ENCODE data around the gene ALDH3B2. TPM values are rescaled to one million over a fixed set of nuclear protein-coding genes. Genes with fewer than 3 reads are reported as not detected.

ALDH3B2 gene
- total and polyA plus RNA-seq, 2 donors (not counting 1 experiment from before 2014, with no cell fraction given) = 0.09 TPM; not detected in 1

DNA sequence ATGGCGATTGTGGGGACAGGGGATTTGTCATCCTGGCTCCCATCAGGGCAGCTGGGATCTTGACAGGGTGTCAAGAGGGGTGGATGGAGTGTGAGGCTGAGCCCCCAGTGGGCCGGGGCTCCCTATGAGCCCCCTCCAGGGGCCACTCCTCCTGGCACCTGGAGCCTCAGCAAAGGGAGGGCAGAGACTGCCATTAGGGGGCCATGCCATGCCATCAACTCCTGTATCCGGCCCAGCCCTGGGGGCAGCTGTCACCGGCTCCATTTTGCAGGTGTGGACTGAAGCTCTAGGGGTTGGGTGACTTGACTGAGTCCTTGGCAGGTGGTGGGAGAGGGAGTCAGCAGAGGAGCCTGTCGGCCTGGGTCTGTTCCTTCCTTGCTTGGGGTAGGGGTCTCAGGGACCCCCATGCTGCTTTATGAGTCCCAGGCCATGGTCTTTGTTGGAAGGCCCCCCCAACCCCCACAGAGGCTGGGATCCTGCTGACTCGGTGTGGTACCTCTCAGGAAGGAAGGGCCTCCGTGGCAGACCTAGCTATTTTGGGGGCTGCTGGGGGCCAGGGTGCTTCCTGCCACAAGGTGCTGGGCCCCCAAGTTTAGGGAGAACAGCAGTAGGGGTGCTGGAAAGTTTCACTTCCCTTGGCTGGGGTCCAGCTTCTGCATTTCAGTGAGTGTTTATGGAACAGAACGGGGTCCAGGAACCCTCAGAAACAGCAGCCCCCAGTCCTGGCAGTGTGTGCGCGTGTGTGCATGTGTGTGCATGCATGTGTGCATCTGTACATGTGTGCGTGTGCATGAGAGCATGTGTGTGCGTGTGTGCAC, 25.4 kb downstream of the ALDH3B2 start:
- no peak overlapping the region for H2AFZ ChIP-seq (ENCODE audit: insufficient read depth, low read depth, low read length, poor library complexity, severe bottlenecking)
- Mint-ChIP-seq H3K4me1 (peaks cover 65% of the 10 kb centered on the region), H3K9me3 (ENCODE audit: insufficient read depth) (no peaks in the 10 kb centered on the region), H3K4me3 (peak overlapping the region; percentile 95), H3K27me3 (no peaks in the 10 kb centered on the region), H3K27ac (peak overlapping the region; percentile 37)
- no peak for TF ChIP-seq EZH2 (IDR thresholded peaks at IDR 0.05; ENCODE audit: borderline replicate concordance, insufficient read depth, low read depth, low read length, poor library complexity, severe bottlenecking)
- TF ChIP-seq, protein P1, sequence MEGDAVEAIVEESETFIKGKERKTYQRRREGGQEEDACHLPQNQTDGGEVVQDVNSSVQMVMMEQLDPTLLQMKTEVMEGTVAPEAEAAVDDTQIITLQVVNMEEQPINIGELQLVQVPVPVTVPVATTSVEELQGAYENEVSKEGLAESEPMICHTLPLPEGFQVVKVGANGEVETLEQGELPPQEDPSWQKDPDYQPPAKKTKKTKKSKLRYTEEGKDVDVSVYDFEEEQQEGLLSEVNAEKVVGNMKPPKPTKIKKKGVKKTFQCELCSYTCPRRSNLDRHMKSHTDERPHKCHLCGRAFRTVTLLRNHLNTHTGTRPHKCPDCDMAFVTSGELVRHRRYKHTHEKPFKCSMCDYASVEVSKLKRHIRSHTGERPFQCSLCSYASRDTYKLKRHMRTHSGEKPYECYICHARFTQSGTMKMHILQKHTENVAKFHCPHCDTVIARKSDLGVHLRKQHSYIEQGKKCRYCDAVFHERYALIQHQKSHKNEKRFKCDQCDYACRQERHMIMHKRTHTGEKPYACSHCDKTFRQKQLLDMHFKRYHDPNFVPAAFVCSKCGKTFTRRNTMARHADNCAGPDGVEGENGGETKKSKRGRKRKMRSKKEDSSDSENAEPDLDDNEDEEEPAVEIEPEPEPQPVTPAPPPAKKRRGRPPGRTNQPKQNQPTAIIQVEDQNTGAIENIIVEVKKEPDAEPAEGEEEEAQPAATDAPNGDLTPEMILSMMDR (IDR thresholded peaks at IDR 0.05) = no peak
- peak overlapping the region; percentile 26 for H3K9ac ChIP-seq (ENCODE audit: low read length)
- intact Hi-C loops (cut with micrococcal nuclease) = loop anchor here (1.0 to 5.0 kb wide), 3 partner anchors 10 to 37 kb away; partner anchors contain the start of gene NUDT8
- 2% methylated on average over 11 of the region's 12 CpGs for WGBS (ENCODE audit: insufficient coverage)
- DNase-seq (peak; percentile 75), ATAC-seq (ENCODE audit: low read depth) (no peak)
- H3K27me3 ChIP-seq (replicated peaks in 1 of 4; ENCODE audit: control extremely low read depth in 1 of 4, control insufficient read depth in 3 of 4, insufficient read depth in 4 of 4, low read length in 3 of 4) = peaks cover 0 to 4% (median 0%) of the 10 kb centered on the region in 4 experiments
- H3K4me3 ChIP-seq (ENCODE audit: control extremely low read depth in 1 of 5, extremely low read depth in 1 of 5, insufficient read depth in 1 of 5, low read depth in 2 of 5, low read length in 4 of 5) = peak overlapping the region in 2 of 5 experiments; percentile 4 to 11
- ChIA-PET POLR2A (interaction anchor here (0.5 to 2.0 kb wide), 5 partner anchors 19 to 409 kb away, joined by 3 to 13 read pairs (median 3); partner anchors contain the start of gene NUDT8), CTCF (interaction anchor here (0.6 to 9.2 kb wide), 12 partner anchors 10 to 701 kb away, joined by 3 to 149 read pairs (median 6); partner anchors contain the start of gene NUDT8)
- H3K4me2 ChIP-seq (replicated peaks; ENCODE audit: low read depth, low read length, poor library complexity, severe bottlenecking) = peak overlapping the region; percentile 79
- peaks cover 66 to 72% of the 10 kb centered on the region in 2 donors for H3K4me1 ChIP-seq (ENCODE audit: control insufficient read depth in 2 of 2, insufficient read depth in 2 of 2, low read length in 2 of 2)
- peak overlapping the region; percentile 56 to 66 for H3K27ac ChIP-seq (ENCODE audit: low read length in 2 of 2)
- no peaks in the 10 kb centered on the region for H4K20me1 ChIP-seq (ENCODE audit: control insufficient read depth, insufficient read depth, low read length, poor library complexity, severe bottlenecking)
- peaks cover 0 to 35% (median 1%) of the 10 kb centered on the region in 3 donors for H3K9me3 ChIP-seq (ENCODE audit: control extremely low read depth in 1 of 3, control insufficient read depth in 2 of 3, insufficient read depth in 1 of 3, low read length in 2 of 3)
- no peaks in the 10 kb centered on the region for H3K79me2 ChIP-seq (ENCODE audit: control insufficient read depth, insufficient read depth, low read length)
- no peaks in the 10 kb centered on the region for H3K36me3 ChIP-seq (replicated peaks in 1 of 2; ENCODE audit: control extremely low read depth in 1 of 2, control insufficient read depth in 1 of 2, extremely low read depth in 1 of 2, insufficient read depth in 2 of 2, low read length in 1 of 2)
